HG02623 (cell line): ENCODE measurements around the gene FBXO41.

Source experiments
- ATAC-seq: cut with Tn5 transposase; IDR thresholded peaks from one replicate; pipeline ENCODE4 v1.9.1; 2021; ENCODE audit warnings: moderate library complexity; ENCODE audit not compliant: unreplicated experiment

Gene FBXO41

GRCh38 chr2:73217826-73218225, 66.5 kb downstream of the FBXO41 start:
- ATAC-seq: no peak

- no peak for ATAC-seq
Observed at GRCh38 chr2:73217160-73217559, 67.1 kb downstream of the FBXO41 start.

- ATAC-seq: no peak
Observed at GRCh38 chr2:73215254-73215653, 69.0 kb downstream of the FBXO41 start.

- ATAC-seq: peak; percentile 92
Observed at GRCh38 chr2:73214120-73215035, 69.9 kb downstream of the FBXO41 start, which contains the start of gene SMYD5. Gene SMYD5, plus strand, starts transcription at chr2:73214245. Its CDS starts 22 bp downstream, at chr2:73214267.

GRCh38 chr2:73212448-73213176, 71.7 kb downstream of the FBXO41 start:
- ATAC-seq: peak; percentile 65

GRCh38 chr2:73212098-73212447, 72.2 kb downstream of the FBXO41 start:
- no peak for ATAC-seq

- ATAC-seq: no peak
Observed at GRCh38 chr2:73210696-73211095, 73.6 kb downstream of the FBXO41 start.

GRCh38 chr2:73210019-73210418, 74.3 kb downstream of the FBXO41 start:
- ATAC-seq: no peak

GRCh38 chr2:73208258-73208657, 76.0 kb downstream of the FBXO41 start:
- ATAC-seq: no peak

- no peak for ATAC-seq
Observed at GRCh38 chr2:73205611-73206010, 78.7 kb downstream of the FBXO41 start.
